Stromal cell of bone marrow (primary cell): Measurements from ENCODE around the gene MTR.
"Not testable (repeated sequence)": the region's sequence is repeated elsewhere in the genome, so short reads cannot be mapped to it uniquely, and the experiment has no call there.

Experiments used
- DNase-seq: peaks from one replicate; pipeline ENCODE4 v3.0.0-alpha.2; 2012; ENCODE audit warnings: low read depth

The MTR gene

DNA sequence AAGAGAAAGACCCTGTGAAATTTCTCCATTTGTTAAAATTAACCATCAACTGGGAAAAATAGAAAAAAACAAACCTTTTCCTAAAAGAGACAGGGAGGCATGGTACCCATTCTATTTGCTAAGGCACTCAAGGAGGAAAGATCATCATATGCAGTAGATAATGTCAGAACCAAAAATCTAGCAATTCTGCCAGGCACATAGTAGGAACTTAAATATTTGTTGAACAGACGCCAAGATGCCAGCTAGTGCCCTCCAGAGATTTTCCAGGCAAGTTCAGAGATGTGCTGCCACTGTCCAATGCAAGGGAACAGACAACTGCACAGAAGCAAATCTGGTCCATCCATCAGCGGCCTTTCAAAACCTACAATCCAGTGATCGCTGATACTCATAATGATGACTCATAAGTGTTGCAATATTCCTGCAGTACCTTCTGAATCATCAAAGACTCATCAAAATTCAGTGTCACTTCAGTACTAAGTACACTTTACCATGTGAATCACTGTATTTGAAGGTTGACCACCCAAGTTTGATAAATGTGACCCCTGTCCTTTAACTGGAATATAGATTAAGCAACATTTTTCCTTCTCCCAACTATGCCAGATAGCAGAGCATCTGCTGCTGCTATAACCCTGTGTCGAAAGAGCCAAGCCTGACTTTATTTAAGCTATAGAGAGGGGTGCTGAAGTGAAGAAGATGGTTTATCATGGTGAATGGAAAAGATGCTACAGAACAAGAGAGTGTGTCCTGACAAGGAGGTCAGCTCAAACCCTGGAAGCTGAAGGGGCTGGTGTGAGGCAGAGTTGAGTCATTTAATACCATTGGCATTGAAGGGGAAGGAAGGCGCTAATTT lies 110.0 kb downstream of the MTR start:
- DNase-seq, result peak; percentile 54

DNA sequence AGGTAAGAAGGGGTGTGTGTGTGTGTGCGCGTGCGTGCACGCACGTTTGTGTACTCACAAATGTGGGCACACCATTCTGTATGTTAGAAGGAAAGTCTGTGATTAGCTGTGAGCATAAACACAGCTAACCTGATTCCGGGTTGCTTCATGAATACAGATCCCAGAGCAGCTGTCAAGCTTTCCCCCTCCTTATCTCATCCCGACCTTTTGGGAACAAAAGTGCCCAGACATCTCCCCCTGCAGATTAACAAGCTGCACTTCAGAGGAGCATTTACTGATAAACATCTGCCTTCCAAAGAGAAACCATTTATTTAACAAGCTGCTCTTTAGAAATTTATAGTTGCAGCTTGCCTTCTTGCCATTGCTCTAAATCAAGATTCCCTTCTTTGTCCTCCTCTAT lies 112.1 kb downstream of the MTR start:
- no peak for DNase-seq

DNA sequence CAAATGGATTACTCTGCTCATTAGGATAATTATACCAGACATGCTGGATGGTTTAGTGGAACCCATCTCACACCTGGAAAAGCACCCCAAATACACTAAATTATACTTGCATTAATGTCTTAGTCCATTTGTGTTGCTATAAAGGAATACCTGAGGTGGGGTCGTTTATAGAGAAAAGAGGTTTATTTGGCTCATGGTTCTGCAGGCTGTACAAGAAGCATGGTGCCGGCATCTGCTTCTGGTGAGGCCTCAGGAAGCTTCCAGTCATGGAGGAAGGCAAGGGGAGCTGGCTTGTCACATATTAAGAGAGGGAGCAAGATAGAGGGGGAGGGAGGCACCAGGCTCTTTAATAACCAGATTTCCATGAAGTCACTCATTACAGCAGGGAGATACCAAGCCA lies 113.6 kb downstream of the MTR start:
- no peak for DNase-seq

DNA sequence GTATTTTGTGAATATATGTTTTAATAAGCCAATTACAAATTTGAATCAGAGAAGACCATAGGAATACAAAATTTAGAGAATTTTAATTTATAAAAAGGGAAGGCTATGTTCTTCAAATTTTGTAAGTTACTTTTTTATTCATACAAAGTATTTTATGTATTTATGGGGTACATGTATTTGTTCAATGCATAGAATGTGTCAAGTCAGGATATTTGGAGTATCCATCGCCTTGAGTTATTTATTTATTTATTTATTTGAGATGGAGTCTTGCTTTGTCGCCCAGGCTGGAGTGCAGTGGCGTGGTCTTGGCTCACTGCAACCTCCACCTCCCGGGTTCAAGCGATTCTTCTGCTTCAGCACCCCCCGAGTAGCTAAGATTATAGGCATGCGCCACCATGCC lies 116.0 kb downstream of the MTR start:
- DNase-seq, result not testable (repeated sequence)

DNA sequence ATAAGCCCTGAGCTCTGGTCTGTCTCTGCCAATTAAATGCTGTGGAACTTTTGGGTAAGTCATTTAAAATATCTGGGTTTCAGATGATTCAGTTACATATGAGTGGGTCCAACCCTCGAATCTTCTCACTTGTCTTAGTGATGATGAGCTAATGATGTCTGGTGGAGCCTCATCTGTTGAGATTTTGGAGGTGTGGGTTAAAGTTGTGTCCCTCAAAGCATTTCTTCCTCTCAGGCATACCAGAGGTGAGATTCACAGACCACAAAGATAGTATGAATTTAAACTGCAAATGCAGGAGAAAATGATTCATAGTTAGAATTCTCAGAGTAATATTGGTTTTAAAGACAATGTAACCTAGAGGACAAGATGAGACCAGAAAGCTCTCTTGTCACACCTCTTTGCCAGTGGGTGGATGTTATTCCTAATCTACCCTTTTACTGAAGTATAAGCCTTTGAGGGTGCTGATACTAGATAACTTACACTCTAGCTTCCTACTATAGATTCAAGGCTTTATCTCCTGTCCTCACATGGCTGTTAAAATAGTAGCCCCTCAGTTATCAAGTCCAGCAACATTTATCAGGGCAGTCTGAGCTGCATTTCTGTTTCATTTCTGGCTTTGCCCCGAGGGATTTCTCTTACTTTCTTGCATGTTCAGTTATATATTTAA lies 118.4 kb downstream of the MTR start:
- no peak for DNase-seq

DNA sequence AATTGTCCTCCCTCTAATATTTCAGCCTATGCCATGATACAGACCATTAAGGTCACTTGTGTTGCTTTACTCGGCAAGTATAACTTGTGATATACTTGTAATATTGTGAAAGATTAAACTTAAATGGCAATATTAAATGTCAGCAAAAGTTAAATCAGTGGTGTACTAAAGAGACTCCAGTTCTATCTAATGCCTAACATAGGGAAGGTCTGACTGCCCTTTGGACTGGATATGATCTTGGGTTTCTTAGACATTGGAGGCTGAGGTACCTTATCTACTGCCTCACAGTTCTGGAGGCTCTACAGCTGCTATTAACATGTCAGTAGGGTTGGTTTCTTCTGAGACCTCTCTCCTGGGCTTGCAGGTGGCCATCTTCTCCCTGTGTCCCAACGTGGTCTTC lies 119.3 kb downstream of the MTR start:
- no peak for DNase-seq

DNA sequence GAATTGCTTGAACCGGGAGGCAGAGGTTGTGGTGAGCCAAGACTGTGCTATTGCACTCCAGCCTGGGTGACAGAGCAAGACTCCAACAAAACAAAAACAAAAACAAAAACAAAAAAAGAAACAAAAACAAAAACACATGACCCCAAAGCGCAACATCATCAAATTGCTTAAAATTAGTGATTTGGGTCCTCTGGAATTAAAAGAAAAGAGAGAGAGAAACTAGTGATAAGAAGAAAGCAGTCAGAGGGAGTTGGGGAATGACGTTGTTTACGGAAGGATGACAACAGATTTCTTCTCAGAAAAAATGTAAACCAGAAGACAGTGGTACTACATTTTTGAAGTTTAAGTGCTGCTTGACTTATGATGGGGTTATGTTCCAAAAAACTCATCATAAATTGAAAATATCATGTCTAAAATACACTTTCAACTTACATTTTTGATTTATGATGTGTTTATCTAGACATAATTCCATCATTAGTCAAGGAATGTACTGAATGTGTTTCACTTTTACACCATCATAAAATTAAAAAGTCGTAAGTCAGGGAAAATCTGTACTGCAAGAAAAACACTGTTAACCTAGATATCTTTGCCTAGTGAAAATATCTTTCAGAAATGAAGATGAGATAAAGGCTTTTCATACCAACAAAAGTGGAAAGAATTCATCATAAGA lies 121.2 kb downstream of the MTR start:
- DNase-seq, result no peak

DNA sequence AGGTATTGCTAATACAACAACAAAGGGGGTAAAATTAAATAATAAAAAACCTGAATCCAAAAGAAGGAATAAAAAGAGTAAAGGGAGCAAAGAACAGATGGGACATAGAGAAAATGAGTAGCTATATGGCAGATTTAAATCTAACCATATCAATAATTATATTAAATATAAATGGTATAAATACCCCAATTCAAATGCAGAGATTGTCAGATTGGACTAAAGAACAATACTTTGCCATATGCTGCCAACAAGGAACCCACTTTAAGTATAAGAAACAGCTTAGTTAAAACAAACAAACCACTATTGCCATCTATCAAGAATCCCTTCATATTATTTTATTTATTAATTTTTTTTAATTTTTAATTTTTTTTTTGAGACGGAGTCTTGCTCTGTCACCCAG lies 122.4 kb downstream of the MTR start:
- no peak for DNase-seq

DNA sequence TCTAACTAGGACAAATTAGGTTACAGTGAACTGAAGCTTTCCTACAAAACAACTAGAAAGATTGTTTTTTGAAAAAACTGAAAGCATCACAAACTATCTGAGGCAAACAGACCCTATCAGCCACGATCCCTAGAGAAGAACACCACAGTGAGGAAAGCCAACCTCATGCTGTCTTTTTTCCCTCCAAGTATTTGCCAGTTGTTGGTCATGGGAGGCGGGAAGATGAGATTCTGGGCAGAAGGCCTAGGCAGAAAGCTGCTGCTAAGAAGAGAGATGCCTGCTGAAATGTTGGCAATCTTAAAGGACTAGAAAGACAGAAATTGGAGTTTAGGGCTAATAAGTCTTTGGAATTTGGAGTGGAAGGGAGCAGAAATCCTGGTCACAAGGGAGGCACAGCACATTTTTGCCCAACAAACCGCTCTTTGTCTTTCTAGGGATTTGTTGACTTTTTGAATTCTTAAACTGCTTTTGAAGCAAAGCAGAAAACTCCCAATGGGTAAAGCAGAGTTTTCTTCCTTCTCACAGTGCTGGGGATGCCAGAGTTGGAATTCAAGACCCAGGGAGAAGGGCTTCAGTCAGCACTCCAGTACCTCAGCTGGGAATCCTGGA lies 125.3 kb downstream of the MTR start:
- DNase-seq, result no peak

DNA sequence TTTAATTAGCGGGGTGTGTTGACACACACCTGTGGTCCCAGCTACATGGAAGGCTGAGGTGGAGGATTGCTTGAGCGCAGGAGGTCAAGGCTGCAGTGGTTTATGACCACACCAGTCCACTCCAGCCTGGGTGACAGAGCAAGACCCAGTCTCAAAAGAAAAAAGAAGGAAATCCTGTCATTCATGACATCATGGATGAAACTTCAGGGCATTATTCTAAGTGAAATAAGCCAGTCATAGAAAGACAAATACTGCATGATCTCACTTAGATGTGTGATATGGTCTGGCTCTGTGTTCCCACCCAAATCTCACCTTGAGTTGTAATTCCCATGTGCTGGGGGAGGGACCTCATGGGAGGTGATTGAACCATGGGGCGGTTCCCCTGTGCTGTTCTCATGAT lies 126.5 kb downstream of the MTR start:
- DNase-seq, result no peak

DNA sequence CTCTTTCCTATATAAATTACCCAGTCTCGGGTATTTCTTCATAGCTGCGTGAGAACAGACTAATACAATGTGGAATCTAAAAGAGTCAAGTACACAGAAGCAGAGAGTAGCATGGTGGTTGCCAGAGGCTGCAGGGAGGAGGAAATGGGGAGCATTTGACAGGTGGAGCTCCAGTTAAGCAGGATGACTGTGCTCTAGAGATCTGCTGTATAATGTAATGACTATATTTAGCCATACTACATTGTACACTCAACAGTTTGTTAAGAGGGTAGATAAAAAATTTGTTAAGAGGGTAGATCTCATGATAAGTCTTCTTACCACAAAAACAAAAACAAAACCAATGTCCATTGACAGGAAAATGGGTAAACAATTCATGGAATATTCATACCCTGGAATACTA lies 127.1 kb downstream of the MTR start:
- no peak for DNase-seq

DNA sequence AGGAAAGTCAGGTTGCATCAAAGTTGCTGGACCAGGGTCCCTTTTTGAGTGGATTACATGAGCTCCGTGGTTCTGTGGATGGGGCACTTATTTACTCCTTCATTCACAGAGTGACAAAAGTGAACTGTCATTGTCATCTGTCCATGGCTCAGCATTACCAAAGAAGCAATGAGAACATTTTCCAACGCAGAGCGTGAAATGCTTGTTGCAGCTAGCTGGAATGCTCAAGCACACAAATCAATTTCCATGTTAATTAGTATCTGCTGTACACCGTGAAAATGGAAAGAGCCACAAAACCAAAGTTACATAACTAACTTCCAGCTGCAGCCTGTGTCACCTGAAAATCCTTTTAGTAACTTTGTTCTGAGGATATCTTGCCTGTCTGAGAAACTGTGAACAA lies 130.3 kb downstream of the MTR start:
- DNase-seq, result no peak

DNA sequence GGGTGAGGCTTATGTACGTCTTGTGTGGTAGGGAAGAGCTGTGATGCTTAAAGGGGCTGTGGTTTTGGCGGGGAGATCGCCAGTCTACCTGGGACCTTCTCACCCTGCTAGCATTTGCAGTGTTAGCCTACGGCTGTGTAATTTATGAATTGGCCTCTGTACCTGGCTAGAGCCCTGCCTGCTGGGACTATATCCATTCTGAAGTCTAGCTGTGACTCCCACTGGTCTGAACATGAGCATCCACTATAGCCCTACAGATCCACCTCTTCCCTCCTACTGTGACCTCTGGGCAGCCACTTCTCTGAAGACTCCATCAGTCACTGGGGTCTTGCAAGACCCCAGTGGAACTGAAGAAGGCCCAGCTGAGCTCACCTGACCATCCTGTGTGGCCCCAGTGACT lies 135.4 kb downstream of the MTR start:
- DNase-seq, result no peak

DNA sequence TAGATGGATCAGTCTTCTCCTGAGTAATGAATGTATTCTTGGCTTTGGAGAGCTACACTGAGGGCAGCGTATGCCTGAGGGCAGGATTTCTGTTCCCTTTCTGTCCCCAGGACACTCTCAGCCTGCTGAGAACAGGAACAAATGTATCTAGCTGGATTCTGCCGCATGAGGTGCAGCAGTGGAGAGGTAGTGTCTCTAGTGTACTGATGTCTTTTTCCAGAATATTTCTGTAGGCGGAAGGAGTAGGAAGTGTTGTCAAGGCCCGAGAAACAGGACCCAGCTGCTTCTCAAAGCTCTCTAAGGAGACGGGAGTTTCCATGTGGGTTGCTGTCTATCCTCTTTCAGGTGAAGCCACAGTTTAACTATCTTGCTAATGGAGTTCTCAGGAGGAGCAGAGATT lies 143.7 kb downstream of the MTR start:
- no peak for DNase-seq

DNA sequence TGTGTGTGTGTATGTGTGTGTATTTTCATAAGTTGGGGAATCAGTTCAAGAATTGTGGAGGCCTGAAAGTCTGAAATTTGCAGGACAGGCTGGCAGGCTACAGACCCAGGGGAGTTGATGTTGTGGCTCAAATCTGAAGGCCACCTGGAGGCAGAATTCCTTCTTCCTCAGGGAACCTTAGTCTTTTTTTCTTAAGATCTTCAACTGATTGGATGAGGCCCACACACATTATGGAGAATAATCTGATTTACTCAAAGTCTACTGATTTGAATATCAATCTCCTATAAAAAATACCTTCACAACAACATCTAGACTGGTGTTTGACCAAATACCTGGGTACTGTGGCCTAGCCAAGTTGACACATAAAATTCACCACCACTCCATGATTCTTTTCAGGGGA lies 147.3 kb downstream of the MTR start:
- DNase-seq, result no peak

DNA sequence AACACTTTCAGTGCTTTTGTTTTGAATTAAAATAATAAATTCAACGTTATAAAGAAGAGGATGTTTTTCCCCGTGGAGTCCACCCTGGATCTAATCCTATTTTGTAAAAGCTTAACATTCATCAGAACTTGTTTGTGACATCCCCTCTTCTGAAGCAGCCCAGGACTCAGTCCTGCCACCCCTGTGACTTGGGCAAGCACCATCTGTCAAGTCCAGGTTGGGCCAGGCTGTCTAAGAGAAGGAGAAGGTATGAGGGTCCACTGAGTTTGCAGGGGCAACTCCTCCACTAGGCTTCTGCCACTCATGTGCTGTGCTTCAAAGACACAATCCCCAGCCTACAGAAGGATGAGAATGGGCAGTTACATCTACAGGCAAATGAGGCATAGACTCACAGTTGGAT lies 149.5 kb downstream of the MTR start:
- DNase-seq, result no peak

DNA sequence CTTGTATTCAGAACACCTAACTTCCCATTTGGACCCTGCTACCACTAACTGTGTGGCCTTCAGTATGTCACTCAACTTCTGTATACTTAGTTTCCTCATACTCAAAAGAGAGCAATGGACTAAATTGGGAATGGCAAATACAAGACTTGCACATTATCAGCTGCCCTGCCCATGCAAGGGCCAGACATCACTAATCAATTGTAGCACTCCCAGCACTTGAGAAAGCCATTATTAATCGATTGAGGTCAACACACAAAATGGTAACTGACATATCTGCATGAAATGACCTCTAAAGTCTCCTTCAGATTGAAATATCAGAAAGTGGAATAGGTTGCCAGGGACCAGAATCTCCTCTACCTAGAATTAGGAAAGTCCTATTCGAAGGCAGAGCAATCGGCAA lies 149.9 kb downstream of the MTR start:
- no peak for DNase-seq

DNA sequence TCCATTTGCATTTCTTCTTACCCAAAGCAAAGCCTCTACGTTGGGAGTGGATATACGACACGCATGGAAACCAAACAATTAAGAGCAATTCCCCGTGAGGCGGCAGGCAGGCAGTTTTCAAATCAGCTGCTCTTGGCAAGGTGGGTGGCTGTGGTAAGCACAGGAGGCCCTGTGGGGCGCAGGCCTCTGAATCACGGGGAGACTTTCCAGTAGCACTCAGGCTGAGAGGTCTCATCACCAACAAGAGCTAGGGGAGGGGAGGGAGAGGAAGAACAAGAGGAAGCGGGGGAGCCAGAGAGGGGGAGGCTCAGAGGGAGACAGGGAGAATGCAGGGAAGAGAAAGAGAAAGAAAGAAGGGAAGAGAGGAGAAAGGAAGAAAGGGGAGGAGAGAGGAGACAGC lies 152.7 kb downstream of the MTR start:
- DNase-seq, result no peak

DNA sequence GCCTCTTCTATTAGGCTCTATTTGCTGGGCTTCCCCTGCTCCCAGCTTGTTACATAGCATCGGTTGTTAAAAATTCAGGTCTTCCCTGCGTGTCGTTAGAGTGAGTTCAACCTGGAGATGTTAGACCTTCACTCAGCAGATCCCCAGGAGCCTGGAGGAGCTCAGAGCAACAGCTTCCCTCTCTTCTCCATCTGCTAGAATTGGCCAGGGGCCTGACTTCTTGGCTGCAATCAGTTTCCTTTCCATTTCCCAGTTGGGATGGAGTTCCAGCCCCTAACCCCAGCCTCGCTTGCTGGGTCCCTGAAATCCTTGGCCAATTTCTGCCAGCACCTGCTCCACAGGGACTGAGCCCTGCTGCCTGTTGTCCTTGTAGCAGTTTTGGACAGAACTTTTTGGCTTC lies 153.3 kb downstream of the MTR start:
- DNase-seq, result no peak

DNA sequence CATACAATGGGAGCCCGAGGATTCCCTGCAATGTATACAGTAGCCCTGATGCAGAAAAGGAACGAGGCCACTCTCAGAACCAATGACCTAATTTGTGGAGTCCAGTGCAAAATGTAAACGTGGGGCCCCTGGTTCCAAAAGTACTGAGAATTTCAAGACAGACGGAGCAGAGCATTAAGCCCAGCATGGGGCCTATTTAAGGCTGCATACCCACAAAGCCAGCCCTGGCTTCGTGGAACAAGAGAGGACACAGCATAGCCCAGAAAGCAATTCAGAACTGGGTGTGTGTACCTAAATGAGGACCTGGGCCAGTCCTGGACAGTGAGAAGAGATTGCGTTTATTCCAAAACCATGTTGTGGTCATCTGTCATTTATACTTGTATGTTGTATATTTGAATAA lies 153.9 kb downstream of the MTR start:
- DNase-seq, result no peak

DNA sequence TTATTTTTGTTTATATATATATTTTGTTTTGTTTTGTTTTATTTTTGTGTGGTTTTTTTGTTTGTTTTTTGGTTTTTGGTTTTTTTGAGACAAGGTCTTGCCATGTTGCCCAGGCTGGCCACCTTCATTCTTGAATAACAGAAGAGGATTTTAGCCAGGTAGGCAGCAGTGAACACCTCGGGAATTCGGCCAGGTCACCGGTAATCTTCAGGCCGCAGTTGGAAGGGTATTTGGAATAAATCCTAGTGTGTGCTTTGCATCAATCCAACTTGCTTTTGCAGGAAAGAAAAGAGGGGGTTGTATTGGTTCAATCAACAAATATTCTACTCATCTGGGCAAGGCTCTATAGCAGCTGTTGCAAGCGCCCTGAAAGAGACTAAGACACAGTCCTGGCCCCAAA lies 155.3 kb downstream of the MTR start:
- no peak for DNase-seq

DNA sequence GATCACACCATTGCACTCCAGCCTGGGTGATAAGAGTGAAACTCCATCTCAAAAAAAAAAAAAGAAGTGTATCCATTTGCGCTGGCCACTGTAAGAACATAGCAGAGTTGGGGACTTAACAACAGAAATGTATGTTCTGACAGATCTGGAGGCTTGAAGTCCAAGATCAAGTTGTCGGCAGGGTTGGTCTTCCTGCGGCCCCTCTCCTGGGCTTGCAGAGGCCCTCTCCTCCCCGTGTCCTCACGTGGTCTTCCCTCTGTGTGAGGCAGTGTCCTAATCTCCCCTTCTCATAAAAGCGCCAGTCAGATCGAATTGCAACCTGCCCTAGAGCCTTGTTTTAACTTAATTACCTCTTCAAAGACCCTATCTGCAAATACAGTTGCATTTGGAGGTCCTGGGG lies 156.6 kb downstream of the MTR start:
- no peak for DNase-seq
